K562 (cell line): ENCODE results near the gene DEPDC1B.

Source experiments
- CBFB ChIP-seq: sonication (generic); formaldehyde crosslinking; IDR thresholded peaks from 2 replicates; pipeline ENCODE4 v1.4.0; 2020; ENCODE audit warnings: mild to moderate bottlenecking, missing genetic modification reagents
- POLR2A ChIP-seq: fragments of 450-650 bp; conservative IDR thresholded peaks from 2 replicates; pipeline ENCODE4 v1.6.1; 2016
- POLR2H ChIP-seq: IDR thresholded peaks from 2 replicates; pipeline ENCODE4 v1.6.1; 2016; ENCODE audit warnings: missing genetic modification characterization, low read depth, mild to moderate bottlenecking, control low read depth, missing compliant biosample characterization, moderate library complexity
- PRPF4 ChIP-seq: fragments of 200-400 bp; formaldehyde crosslinking; IDR thresholded peaks from one replicate; pipeline ENCODE4 v1.6.1; 2017; ENCODE audit warnings: low read length, low read depth, mild to moderate bottlenecking; ENCODE audit not compliant: insufficient read depth, poor library complexity, severe bottlenecking
- SIRT6 ChIP-seq: IDR thresholded peaks from one replicate; pipeline ENCODE4 v1.6.1; 2012; ENCODE audit warnings: low read depth, mild to moderate bottlenecking, control low read depth, inconsistent platforms, low read length, moderate library complexity
- SOX6 ChIP-seq: fragments of 450-650 bp; IDR thresholded peaks from 2 replicates; pipeline ENCODE4 v1.6.1; 2014; ENCODE audit warnings: mild to moderate bottlenecking
- YY1 ChIP-seq, 3 experiments: IDR thresholded peaks; 2 replicates each; pipeline ENCODE4 v1.6.1; 2011; ENCODE audit warnings: low read length in 2 of 3, mild to moderate bottlenecking in 2 of 3, moderate library complexity in 2 of 3, borderline replicate concordance in 1 of 3, control low read depth in 1 of 3, low read depth in 1 of 3; ENCODE audit not compliant: insufficient read depth in 3 of 3, insufficient replicate concordance in 2 of 3, control insufficient read depth in 1 of 3, insufficient read length in 1 of 3; ENCODE audit errors: extremely low read depth in 1 of 3
- ZNF146 ChIP-seq: IDR thresholded peaks from one replicate; pipeline ENCODE4 v1.6.1; 2018; ENCODE audit warnings: missing compliant biosample characterization; ENCODE audit not compliant: unreplicated experiment
- TF ChIP-seq, protein P1 (sequence below): fragments of 250-450 bp; sonication (Bioruptor Pico); IDR thresholded peaks from 2 replicates; pipeline ENCODE4 v1.5.0; 2021; ENCODE audit warnings: mild to moderate bottlenecking, borderline replicate concordance
- TF ChIP-seq, protein P2 (sequence below): sonication (generic); formaldehyde crosslinking; IDR thresholded peaks from 2 replicates; pipeline ENCODE4 v1.9.0; 2022; ENCODE audit warnings: mild to moderate bottlenecking, missing genetic modification reagents
- TF ChIP-seq, protein P3 (sequence below): fragments of 450-650 bp; IDR thresholded peaks from 2 replicates; pipeline ENCODE4 v1.6.1; 2016
- TF ChIP-seq, protein P4 (sequence below): sonication (generic); formaldehyde crosslinking; IDR thresholded peaks from 2 replicates; pipeline ENCODE4 v1.8.1; 2022; ENCODE audit warnings: missing genetic modification reagents

DNA sequence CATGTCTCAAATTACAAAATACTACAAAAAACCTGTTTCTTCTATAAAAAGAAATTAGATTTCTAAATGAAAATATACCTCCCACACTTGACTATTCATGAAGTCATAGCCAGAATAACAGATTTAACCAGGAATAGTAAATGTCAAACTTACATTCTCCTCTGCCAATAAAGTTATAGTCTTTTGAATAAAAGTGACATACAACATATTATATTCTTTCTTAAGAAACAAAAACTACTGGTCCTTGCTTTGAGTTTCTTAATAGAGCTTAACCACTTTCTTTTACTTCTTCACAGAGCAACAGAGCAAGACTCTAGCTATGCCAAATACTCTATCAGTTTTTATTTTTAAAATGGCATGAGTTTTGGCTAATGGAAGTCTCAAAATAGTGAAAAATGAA is 61.7 kb downstream of the DEPDC1B start:
- no peak for TF ChIP-seq SOX6
- TF ChIP-seq, protein P1, sequence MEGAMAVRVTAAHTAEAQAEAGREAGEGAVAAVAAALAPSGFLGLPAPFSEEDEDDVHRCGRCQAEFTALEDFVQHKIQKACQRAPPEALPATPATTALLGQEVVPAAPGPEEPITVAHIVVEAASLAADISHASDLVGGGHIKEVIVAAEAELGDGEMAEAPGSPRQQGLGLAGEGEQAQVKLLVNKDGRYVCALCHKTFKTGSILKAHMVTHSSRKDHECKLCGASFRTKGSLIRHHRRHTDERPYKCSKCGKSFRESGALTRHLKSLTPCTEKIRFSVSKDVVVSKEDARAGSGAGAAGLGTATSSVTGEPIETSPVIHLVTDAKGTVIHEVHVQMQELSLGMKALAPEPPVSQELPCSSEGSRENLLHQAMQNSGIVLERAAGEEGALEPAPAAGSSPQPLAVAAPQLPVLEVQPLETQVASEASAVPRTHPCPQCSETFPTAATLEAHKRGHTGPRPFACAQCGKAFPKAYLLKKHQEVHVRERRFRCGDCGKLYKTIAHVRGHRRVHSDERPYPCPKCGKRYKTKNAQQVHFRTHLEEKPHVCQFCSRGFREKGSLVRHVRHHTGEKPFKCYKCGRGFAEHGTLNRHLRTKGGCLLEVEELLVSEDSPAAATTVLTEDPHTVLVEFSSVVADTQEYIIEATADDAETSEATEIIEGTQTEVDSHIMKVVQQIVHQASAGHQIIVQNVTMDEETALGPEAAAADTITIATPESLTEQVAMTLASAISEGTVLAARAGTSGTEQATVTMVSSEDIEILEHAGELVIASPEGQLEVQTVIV (CRISPR knock-in tag) = no peak
- TF ChIP-seq YY1 (IDR thresholded peaks at IDR 0.05; ENCODE audit: borderline replicate concordance in 1 of 3, control insufficient read depth in 1 of 3, extremely low read depth in 1 of 3, insufficient read depth in 3 of 3, insufficient read length in 1 of 3, insufficient replicate concordance in 2 of 3, low read depth in 1 of 3, low read length in 2 of 3) = no peak
- TF ChIP-seq, protein P2, sequence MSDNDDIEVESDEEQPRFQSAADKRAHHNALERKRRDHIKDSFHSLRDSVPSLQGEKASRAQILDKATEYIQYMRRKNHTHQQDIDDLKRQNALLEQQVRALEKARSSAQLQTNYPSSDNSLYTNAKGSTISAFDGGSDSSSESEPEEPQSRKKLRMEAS (CRISPR knock-in tag) = no peak
- no peak for TF ChIP-seq POLR2A
- TF ChIP-seq, protein P3, sequence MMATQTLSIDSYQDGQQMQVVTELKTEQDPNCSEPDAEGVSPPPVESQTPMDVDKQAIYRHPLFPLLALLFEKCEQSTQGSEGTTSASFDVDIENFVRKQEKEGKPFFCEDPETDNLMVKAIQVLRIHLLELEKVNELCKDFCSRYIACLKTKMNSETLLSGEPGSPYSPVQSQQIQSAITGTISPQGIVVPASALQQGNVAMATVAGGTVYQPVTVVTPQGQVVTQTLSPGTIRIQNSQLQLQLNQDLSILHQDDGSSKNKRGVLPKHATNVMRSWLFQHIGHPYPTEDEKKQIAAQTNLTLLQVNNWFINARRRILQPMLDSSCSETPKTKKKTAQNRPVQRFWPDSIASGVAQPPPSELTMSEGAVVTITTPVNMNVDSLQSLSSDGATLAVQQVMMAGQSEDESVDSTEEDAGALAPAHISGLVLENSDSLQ = no peak
- TF ChIP-seq POLR2H (tag) = no peak
- no peak for TF ChIP-seq SIRT6
- TF ChIP-seq, protein P4, sequence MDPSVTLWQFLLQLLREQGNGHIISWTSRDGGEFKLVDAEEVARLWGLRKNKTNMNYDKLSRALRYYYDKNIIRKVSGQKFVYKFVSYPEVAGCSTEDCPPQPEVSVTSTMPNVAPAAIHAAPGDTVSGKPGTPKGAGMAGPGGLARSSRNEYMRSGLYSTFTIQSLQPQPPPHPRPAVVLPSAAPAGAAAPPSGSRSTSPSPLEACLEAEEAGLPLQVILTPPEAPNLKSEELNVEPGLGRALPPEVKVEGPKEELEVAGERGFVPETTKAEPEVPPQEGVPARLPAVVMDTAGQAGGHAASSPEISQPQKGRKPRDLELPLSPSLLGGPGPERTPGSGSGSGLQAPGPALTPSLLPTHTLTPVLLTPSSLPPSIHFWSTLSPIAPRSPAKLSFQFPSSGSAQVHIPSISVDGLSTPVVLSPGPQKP = no peak
- TF ChIP-seq ZNF146 (CRISPR knock-in tag) = no peak
- no peak for TF ChIP-seq CBFB (CRISPR knock-in tag)
- TF ChIP-seq PRPF4 = no peak
